OCI-LY1 (cell line): Measurements from ENCODE around the gene ANAPC5.

Experiments
- CTCF ChIP-seq: fragments of 200-600 bp; sonication (generic), shearing (Covaris generic); IDR thresholded peaks from 2 replicates; pipeline ENCODE4 v1.5.1; 2017; ENCODE audit warnings: mild to moderate bottlenecking, antibody characterized with exemption, low read length, moderate library complexity, mixed read lengths
- EZH2 ChIP-seq: fragments of 200-600 bp; sonication (generic), shearing (Covaris generic); IDR thresholded peaks from 2 replicates; pipeline ENCODE4 v1.8.0; 2017; ENCODE audit warnings: borderline replicate concordance, mixed run types, mild to moderate bottlenecking, antibody characterized with exemption, low read length, moderate library complexity, mixed read lengths

- no peak for TF ChIP-seq CTCF
- no peak for TF ChIP-seq EZH2
Observed at GRCh38 chr12:121274036-121274763, 78.0 kb downstream of the ANAPC5 start.
